ENCODE data around the gene CA11. TPM values are rescaled to one million over a fixed set of nuclear protein-coding genes. Genes with fewer than 3 reads are reported as not detected.

The CA11 gene
- total and polyA plus RNA-seq, 9 of the 15 experiments (the other 6 are each of a cell fraction or from before 2014, with no cell fraction given), result 2.9 to 19.9 (median 8.3) TPM

DNA sequence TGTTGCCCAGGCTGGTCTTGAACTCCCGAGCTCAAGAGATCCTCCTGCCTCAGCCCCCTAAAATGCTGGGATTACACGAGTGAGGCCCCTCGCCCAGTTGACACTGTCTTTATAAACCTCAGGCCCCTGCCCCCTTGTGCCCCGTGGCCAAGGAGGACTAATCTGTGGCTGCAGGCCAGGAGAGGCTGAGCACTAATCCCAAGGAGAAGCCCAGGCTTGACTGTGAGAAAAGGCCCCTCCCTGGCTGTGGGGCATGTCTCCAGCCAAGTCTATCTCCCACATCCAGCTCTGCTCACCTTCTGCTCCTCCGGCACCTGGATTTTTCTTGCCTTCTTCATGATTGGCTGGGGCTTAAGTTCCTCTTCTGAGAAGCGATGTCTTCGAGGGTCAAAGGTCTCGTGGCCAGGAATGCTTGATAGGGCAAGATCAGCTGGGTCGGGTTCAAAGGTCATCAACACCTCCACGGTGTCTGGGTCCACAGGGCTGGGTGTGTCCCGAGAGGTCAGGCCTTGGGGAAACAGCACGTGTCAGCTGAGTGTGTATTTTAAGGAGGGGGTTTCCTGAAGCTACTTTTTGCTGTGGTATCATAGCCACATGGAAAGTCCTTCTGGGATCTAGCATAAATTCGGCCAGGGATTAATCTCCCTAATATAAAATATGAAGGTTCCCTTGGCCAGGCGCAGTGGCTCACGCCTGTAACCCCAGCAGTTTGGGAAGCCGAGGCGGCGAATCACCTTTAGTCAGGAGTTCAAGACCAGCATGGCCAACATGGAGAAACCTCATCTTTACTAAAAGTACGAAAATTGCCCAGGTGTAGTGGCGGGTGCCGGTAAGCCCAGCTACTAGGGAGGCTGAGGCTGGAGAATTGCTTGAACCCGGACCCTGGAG lies 12.6 kb downstream of the CA11 start (continued):
- TF ChIP-seq, protein P1, sequence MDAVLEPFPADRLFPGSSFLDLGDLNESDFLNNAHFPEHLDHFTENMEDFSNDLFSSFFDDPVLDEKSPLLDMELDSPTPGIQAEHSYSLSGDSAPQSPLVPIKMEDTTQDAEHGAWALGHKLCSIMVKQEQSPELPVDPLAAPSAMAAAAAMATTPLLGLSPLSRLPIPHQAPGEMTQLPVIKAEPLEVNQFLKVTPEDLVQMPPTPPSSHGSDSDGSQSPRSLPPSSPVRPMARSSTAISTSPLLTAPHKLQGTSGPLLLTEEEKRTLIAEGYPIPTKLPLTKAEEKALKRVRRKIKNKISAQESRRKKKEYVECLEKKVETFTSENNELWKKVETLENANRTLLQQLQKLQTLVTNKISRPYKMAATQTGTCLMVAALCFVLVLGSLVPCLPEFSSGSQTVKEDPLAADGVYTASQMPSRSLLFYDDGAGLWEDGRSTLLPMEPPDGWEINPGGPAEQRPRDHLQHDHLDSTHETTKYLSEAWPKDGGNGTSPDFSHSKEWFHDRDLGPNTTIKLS (IDR thresholded peaks at IDR 0.05; ENCODE audit: borderline replicate concordance, low read depth), result 0 out of 2 replicates have a peak, but pooled peaks have one; percentile 14
- no peak for TF ChIP-seq ZNF699 (CRISPR knock-in tag; IDR thresholded peaks at IDR 0.05; ENCODE audit: insufficient replicate concordance)
- no peak for TF ChIP-seq NCOA6 (IDR thresholded peaks at IDR 0.05)
- TF ChIP-seq, protein P2, sequence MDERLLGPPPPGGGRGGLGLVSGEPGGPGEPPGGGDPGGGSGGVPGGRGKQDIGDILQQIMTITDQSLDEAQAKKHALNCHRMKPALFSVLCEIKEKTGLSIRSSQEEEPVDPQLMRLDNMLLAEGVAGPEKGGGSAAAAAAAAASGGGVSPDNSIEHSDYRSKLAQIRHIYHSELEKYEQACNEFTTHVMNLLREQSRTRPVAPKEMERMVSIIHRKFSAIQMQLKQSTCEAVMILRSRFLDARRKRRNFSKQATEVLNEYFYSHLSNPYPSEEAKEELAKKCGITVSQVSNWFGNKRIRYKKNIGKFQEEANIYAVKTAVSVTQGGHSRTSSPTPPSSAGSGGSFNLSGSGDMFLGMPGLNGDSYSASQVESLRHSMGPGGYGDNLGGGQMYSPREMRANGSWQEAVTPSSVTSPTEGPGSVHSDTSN (CRISPR knock-in tag; IDR thresholded peaks at IDR 0.05; ENCODE audit: low read depth), result no peak
- TF ChIP-seq, protein P2 (tag; conservative IDR thresholded peaks at IDR 0.05; ENCODE audit: low read depth), result no peak
- no peak for TF ChIP-seq ETV1 (tag; conservative IDR thresholded peaks at IDR 0.05; ENCODE audit: low read depth)
- no peak for TF ChIP-seq TFAM (CRISPR knock-in tag; conservative IDR thresholded peaks at IDR 0.05)
- no peak for TF ChIP-seq ZNF124 (CRISPR knock-in tag; IDR thresholded peaks at IDR 0.05)
- TF ChIP-seq TAF9B (IDR thresholded peaks at IDR 0.05; ENCODE audit: partially characterized antibody), result no peak
- no peak for TF ChIP-seq TCFL5 (CRISPR knock-in tag; conservative IDR thresholded peaks at IDR 0.05)
- no peak for TF ChIP-seq SMAD2 (IDR thresholded peaks at IDR 0.05; ENCODE audit: low read depth, low read length)
- no peak for TF ChIP-seq ZNF224 (CRISPR knock-in tag; IDR thresholded peaks at IDR 0.05)
- no peak for TF ChIP-seq E2F3 (CRISPR knock-in tag; IDR thresholded peaks at IDR 0.05)
- no peak for TF ChIP-seq ZNF830 (CRISPR knock-in tag; IDR thresholded peaks at IDR 0.05)
- no peak for TF ChIP-seq ETV6 (IDR thresholded peaks at IDR 0.05; ENCODE audit: borderline replicate concordance in 1 of 2, low read depth in 2 of 2, low read length in 1 of 2)
- no peak for TF ChIP-seq ETV6 (CRISPR knock-in tag; IDR thresholded peaks at IDR 0.05; ENCODE audit: borderline replicate concordance)
- TF ChIP-seq, protein P3, sequence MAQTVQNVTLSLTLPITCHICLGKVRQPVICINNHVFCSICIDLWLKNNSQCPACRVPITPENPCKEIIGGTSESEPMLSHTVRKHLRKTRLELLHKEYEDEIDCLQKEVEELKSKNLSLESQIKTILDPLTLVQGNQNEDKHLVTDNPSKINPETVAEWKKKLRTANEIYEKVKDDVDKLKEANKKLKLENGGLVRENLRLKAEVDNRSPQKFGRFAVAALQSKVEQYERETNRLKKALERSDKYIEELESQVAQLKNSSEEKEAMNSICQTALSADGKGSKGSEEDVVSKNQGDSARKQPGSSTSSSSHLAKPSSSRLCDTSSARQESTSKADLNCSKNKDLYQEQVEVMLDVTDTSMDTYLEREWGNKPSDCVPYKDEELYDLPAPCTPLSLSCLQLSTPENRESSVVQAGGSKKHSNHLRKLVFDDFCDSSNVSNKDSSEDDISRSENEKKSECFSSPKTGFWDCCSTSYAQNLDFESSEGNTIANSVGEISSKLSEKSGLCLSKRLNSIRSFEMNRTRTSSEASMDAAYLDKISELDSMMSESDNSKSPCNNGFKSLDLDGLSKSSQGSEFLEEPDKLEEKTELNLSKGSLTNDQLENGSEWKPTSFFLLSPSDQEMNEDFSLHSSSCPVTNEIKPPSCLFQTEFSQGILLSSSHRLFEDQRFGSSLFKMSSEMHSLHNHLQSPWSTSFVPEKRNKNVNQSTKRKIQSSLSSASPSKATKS (CRISPR knock-in tag; IDR thresholded peaks at IDR 0.05), result no peak
- no peak for TF ChIP-seq PHB (CRISPR knock-in tag; IDR thresholded peaks at IDR 0.05)
- no peak for TF ChIP-seq DNMT1 (IDR thresholded peaks at IDR 0.05)
- no peak for TF ChIP-seq BMI1 (IDR thresholded peaks at IDR 0.05; ENCODE audit: low read length)
- TF ChIP-seq KAT7 (CRISPR knock-in tag; IDR thresholded peaks at IDR 0.05; ENCODE audit: borderline replicate concordance), result no peak

Data from K562 (cell line).